ENCODE measurements around the gene SLC8A3. TPM values are rescaled to one million over a fixed set of nuclear protein-coding genes. Genes with fewer than 3 reads are reported as not detected.

SLC8A3 gene
- total and polyA plus RNA-seq, 4 donors: 0.23 to 0.45 TPM; not detected in 2

- H3K4me3 ChIP-seq (ENCODE audit: low read length in 2 of 2): no peak overlapping the region
- WGBS, 2 donors: 60 to 74% methylated on average over 2 of the region's 2 CpGs
- no peak for ATAC-seq (ENCODE audit: low FRiP score)
These were observed 184.0 kb downstream of the SLC8A3 start for GRCh38 chr14:70004791-70005190.

GRCh38 chr14:70002589-70003346 lies 186.0 kb downstream of the SLC8A3 start:
- Histone ChIP-seq H3K27me3 (ENCODE audit: control insufficient read depth in 1 of 2, insufficient read depth in 2 of 2, low read length in 1 of 2) (no peaks in the 10 kb centered on the region), H3K4me3 (ENCODE audit: low read length in 2 of 2) (no peak overlapping the region), H3K4me1 (ENCODE audit: control insufficient read depth in 1 of 2, insufficient read depth in 2 of 2, low read length in 2 of 2) (no peaks in the 10 kb centered on the region), H3K9me3 (ENCODE audit: control insufficient read depth, low read length) (no peaks in the 10 kb centered on the region), H3K36me3 (ENCODE audit: control insufficient read depth in 1 of 2, insufficient read depth in 2 of 2, low read length in 1 of 2) (no peaks in the 10 kb centered on the region), H3K27ac (ENCODE audit: low read depth in 1 of 2, low read length in 2 of 2) (no peak overlapping the region)
- DNase-seq (no peak), ATAC-seq (ENCODE audit: low FRiP score) (no peak)
- intact Hi-C loops (cut with DNase I): no loop called here
- 44 to 68% methylated on average over 6 of the region's 6 CpGs for WGBS, 2 donors

More at GRCh38 chr14:70004791-70005190, 184.0 kb downstream of the SLC8A3 start:
- Histone ChIP-seq H3K9me3 (ENCODE audit: control insufficient read depth, low read length) (no peaks in the 10 kb centered on the region), H3K27me3 (ENCODE audit: control insufficient read depth in 1 of 2, insufficient read depth in 2 of 2, low read length in 1 of 2) (no peaks in the 10 kb centered on the region), H3K36me3 (ENCODE audit: control insufficient read depth in 1 of 2, insufficient read depth in 2 of 2, low read length in 1 of 2) (no peaks in the 10 kb centered on the region), H3K4me1 (ENCODE audit: control insufficient read depth in 1 of 2, insufficient read depth in 2 of 2, low read length in 2 of 2) (no peaks in the 10 kb centered on the region), H3K27ac (ENCODE audit: low read depth in 1 of 2, low read length in 2 of 2) (no peak overlapping the region)
- intact Hi-C loops (cut with DNase I): no loop called here
- no peak for DNase-seq

DNA sequence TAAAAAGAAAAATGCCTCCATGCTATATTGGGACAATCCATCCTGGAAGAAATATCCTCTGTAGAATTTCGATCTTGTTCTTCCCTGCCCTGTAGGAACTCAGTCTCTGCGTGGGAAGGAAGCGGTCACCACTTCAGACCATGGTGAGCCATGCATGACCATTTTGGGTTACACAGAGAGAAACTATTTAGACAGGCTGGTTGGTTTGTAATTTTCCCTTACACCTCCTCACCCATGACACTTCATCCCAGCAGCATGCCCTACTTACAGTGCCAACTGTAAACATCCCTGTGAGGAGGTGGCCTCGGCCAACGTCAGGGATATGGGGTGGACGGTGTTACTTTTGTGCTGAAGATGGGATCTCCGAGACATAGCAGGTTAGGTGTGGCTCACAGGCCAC lies 188.2 kb downstream of the SLC8A3 start:
- H3K27me3 ChIP-seq (ENCODE audit: control insufficient read depth in 1 of 2, insufficient read depth in 2 of 2, low read length in 1 of 2): no peaks in the 10 kb centered on the region
- H3K4me1 ChIP-seq (ENCODE audit: control insufficient read depth in 1 of 2, insufficient read depth in 2 of 2, low read length in 2 of 2): no peaks in the 10 kb centered on the region
- H3K9me3 ChIP-seq (ENCODE audit: control insufficient read depth, low read length): no peaks in the 10 kb centered on the region
- H3K36me3 ChIP-seq (ENCODE audit: control insufficient read depth in 1 of 2, insufficient read depth in 2 of 2, low read length in 1 of 2): no peaks in the 10 kb centered on the region
- 91% methylated on average over 7 of the region's 7 CpGs for WGBS, 2 donors
- H3K4me3 ChIP-seq (ENCODE audit: low read length in 2 of 2): no peak overlapping the region
- intact Hi-C loops (cut with DNase I): no loop called here
- ATAC-seq (ENCODE audit: low FRiP score) (no peak), DNase-seq (no peak)
- no peak overlapping the region for H3K27ac ChIP-seq (ENCODE audit: low read depth in 1 of 2, low read length in 2 of 2)

DNA sequence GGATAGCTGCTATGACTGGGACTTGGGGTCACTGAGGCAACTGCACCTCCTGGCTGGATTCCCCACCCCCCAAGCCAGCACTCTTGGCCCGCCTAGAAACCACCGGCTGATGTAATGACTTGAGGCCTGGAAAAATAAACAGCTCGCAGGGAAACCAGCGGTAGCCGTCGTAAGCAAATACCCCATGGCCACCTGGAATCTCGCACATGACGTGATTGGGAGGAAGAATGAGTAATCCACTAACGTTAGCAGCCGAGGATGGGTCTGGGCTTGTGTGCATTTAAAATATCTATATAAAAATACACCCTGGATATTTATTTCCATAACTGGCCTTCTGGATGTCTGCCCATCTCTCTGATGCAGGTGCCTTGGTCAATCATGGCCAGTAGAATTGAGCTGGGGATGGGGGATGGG lies 189.5 kb downstream of the SLC8A3 start:
- Histone ChIP-seq H3K27ac (ENCODE audit: low read depth in 1 of 2, low read length in 2 of 2) (no peak overlapping the region), H3K4me1 (ENCODE audit: control insufficient read depth in 1 of 2, insufficient read depth in 2 of 2, low read length in 2 of 2) (no peaks in the 10 kb centered on the region), H3K4me3 (ENCODE audit: low read length in 2 of 2) (no peak overlapping the region), H3K27me3 (ENCODE audit: control insufficient read depth in 1 of 2, insufficient read depth in 2 of 2, low read length in 1 of 2) (no peaks in the 10 kb centered on the region), H3K9me3 (ENCODE audit: control insufficient read depth, low read length) (no peaks in the 10 kb centered on the region), H3K36me3 (ENCODE audit: control insufficient read depth in 1 of 2, insufficient read depth in 2 of 2, low read length in 1 of 2) (no peaks in the 10 kb centered on the region)
- 37 to 41% methylated on average over 10 of the region's 10 CpGs for WGBS, 2 donors
- no peak for DNase-seq
- no peak for ATAC-seq (ENCODE audit: low FRiP score)
- intact Hi-C loops (cut with DNase I): no loop called here

- ATAC-seq (ENCODE audit: low FRiP score) (no peak), DNase-seq (no peak)
- 28 to 33% methylated on average over 5 of the region's 5 CpGs for WGBS, 2 donors
- intact Hi-C loops (cut with DNase I): no loop called here
- H3K36me3 ChIP-seq (ENCODE audit: control insufficient read depth in 1 of 2, insufficient read depth in 2 of 2, low read length in 1 of 2): no peaks in the 10 kb centered on the region
- no peaks in the 10 kb centered on the region for H3K9me3 ChIP-seq (ENCODE audit: control insufficient read depth, low read length)
- no peak overlapping the region for H3K4me3 ChIP-seq (ENCODE audit: low read length in 2 of 2)
- no peaks in the 10 kb centered on the region for H3K4me1 ChIP-seq (ENCODE audit: control insufficient read depth in 1 of 2, insufficient read depth in 2 of 2, low read length in 2 of 2)
- no peaks in the 10 kb centered on the region for H3K27me3 ChIP-seq (ENCODE audit: control insufficient read depth in 1 of 2, insufficient read depth in 2 of 2, low read length in 1 of 2)
- H3K27ac ChIP-seq (ENCODE audit: low read depth in 1 of 2, low read length in 2 of 2): no peak overlapping the region
These were observed 190.9 kb downstream of the SLC8A3 start for GRCh38 chr14:69997849-69998248.

GRCh38 chr14:69996216-69996615 lies 192.5 kb downstream of the SLC8A3 start:
- no peaks in the 10 kb centered on the region for H3K9me3 ChIP-seq (ENCODE audit: control insufficient read depth, low read length)
- intact Hi-C loops (cut with DNase I): no loop called here
- DNase-seq (no peak), ATAC-seq (ENCODE audit: low FRiP score) (no peak)
- no peaks in the 10 kb centered on the region for H3K4me1 ChIP-seq (ENCODE audit: control insufficient read depth in 1 of 2, insufficient read depth in 2 of 2, low read length in 2 of 2)
- H3K36me3 ChIP-seq (ENCODE audit: control insufficient read depth in 1 of 2, insufficient read depth in 2 of 2, low read length in 1 of 2): no peaks in the 10 kb centered on the region
- WGBS, 2 donors: 93 to 96% methylated on average over 1 of the region's 1 CpG
- no peaks in the 10 kb centered on the region for H3K27me3 ChIP-seq (ENCODE audit: control insufficient read depth in 1 of 2, insufficient read depth in 2 of 2, low read length in 1 of 2)
- H3K4me3 ChIP-seq (ENCODE audit: low read length in 2 of 2): no peak overlapping the region
- no peak overlapping the region for H3K27ac ChIP-seq (ENCODE audit: low read depth in 1 of 2, low read length in 2 of 2)

Other genes starting within 250 kb of the SLC8A3 start
- gene COX16, start 170.7 kb upstream of the SLC8A3 start, total RNA-seq: 10 to 100 TPM; 10.7 to 16.7 TPM
- 10 to 100 TPM; 28.3 to 85.8 TPM for gene COX16, start 170.7 kb upstream of the SLC8A3 start, polyA plus RNA-seq
- 10 to 100 TPM; 28.6 to 35.8 TPM for gene SYNJ2BP, start 228.1 kb upstream of the SLC8A3 start, total RNA-seq
- 10 to 100 TPM; 16.6 to 26.7 TPM for gene SYNJ2BP, start 228.1 kb upstream of the SLC8A3 start, polyA plus RNA-seq

Data from aorta (tissue), 5 donors.